Measurements from ENCODE around the gene TMEM95. TPM values are rescaled to one million over a fixed set of nuclear protein-coding genes. Genes with fewer than 3 reads are reported as not detected.

TMEM95 gene, protein sequence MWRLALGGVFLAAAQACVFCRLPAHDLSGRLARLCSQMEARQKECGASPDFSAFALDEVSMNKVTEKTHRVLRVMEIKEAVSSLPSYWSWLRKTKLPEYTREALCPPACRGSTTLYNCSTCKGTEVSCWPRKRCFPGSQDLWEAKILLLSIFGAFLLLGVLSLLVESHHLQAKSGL
- not detected for polyA plus RNA-seq (ENCODE audit: insufficient read length)
- long read RNA-seq, donor 1, result 0 reads
- long read RNA-seq, donor 2, result 0 reads
- long read RNA-seq, donor 3, result 0 reads
- long read RNA-seq, donor 4, result 0 reads
- long read RNA-seq, donor 5, result 0 reads
- long read RNA-seq, donor 6, result 0 reads
- long read RNA-seq, donor 7, result 0 reads
- long read RNA-seq, donor 8, result 0 reads

DNA sequence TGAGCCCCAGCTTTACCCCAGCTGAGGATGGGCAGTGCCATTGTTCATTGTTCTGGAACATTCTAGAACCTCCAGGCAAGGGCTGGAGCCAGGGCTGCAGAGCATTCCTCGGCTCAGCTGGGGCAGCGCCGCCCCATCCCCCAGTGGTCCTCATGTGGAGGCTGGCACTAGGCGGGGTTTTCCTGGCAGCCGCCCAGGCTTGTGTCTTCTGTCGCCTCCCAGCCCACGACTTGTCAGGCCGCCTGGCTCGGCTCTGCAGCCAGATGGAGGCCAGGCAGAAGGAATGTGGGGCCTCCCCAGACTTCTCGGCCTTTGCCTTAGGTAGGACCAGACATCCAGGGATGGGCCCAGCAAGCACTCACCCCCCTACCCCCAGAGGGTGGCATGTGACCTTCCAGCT lies at the start of gene TMEM95:
TSS of gene TMEM95 (plus strand) at position 104 of the 400 bp plus-strand sequence. CDS start at position 153, 49 bp downstream.
- no peak for DNase-seq

DNA sequence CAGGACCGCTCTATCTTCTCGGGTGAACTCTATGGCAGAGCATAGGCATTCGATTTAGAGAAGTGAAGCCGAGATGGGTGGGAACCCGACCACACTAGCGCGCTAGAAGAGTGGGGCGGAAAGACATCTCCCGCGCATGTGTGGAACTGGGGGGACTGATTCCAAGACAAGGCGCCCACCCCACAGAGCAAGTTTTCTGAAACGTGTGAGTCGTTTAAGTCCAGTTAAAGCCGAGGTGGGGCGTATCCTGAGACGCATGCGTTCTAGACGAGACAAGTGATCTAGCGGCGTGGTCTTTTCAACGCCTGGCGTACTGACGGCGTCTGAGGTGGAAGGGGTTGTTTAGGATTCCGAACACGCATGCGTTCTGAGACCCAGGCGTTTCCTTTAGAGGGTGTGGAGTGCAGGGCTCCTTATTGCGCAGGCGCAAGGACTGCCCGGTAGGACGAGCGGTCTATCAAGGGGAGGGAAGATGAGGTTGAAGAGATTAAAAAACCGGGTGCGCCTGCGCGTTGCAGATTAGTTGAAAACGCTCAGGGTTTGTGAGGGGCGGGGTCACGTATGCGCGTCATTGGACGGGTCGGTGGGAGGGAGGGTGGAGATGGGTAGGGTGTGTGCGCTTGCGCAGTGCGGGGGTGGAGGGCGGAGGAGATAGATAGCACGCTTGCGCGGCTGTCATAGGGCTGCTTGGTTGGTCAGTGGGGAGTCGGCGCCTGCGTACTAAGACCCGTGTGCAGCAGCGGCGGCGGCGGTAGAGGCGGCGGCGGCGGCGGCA lies 47.9 kb upstream of the TMEM95 start, which contains the start of gene EIF5A:
TSS of gene EIF5A (plus strand) at position 718 of the 775 bp plus-strand sequence. CDS start 2,008 bp downstream, outside the sequence.
- DNase-seq, result peak; percentile 100

DNA sequence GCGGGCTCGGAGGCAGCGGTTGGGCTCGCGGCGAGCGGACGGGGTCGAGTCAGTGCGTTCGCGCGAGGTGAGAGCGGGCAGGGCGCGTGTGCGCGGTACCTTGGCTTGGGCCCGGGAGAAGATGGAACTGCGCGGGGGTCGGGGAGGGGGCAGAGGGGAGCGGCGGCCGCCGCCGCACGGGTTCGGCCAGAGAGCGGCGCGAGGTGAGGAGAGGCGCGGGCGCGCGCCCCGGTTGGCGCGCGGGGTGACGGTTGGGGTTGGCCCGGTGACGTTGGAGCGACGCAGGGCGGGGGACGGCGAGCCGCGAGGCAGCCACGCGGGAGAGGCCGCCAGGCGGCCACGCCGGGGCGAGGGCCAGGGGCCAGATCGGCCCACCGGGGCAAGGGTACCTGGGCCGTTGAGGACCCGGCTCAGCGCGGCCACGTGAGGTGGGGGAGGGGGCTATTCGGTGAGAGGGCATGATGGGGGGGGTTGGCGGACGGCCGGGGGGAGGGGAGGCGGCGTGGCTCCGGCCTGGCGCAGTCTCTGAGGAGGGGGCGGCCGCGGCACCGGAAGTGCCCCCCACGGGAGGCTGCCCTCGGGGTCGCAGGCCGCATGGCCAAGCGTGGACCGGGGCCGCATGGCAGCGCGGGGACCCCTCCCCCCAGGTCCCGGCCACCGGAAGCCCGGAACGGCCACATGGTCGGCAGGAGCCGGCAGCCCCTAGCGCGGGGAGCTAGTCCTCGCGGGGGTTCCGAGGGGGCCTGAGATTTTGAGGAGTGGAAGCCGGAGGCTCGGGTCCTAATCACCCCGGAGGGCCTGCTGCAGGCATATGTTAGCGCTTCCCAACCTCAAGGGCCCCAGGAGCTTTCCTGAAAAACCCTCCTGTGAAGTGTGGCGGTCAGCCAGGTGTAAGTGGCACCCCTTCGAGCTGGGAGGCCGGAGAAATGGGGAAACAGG lies 47.0 kb upstream of the TMEM95 start:
- DNase-seq, result no peak

DNA sequence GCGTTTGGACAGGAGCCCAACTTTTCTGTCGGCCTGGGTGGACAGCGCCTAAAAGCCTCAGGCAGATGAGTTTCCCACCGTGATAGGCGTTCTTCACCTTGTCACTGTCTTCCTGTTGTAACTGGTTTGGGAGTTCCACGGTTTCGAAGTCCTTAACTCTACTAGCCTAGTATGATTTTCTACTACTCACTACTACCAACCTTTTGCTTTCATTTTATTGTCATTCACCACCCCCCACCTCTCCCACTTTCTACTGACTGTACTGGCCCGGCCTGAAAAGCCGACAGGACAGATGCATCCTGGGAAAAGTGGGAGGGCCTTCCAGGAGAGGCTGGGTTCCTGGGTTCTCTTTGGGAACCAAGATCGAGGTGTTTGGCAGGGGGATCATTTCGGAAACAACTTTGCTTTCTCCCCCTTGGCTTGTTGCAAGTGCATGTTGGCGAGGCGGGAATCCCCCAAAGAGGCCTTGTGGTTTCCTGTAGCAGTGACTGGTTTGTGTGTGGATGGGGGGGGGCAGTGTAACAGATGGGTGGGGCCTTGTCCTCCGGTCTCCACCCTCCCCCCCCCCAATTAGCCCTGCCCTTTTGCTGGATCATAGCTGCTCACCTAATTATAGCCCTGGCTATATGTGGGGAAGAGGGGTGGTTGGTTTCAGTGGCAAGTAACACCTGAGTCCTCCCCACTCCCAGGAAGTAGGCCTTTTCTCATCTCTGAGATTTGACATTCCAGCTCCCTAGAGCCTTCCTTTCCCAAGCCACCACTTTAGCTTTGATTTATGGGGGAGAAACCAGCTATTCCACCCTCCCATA lies 46.1 kb upstream of the TMEM95 start:
- DNase-seq, result no peak

DNA sequence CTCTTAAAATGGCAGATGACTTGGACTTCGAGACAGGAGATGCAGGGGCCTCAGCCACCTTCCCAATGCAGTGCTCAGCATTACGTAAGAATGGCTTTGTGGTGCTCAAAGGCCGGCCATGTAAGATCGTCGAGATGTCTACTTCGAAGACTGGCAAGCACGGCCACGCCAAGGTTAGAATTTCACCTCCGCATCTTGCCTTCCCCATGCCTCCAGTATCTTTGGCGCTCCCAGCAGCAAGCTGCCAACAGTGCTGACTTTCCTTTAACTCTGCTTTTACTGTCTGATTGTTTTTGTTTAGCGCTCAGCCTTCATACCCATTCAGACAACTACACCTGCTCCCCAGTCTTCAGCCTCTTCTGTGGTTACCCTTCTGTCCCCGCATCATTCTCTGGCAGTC lies 45.3 kb upstream of the TMEM95 start:
- no peak for DNase-seq

DNA sequence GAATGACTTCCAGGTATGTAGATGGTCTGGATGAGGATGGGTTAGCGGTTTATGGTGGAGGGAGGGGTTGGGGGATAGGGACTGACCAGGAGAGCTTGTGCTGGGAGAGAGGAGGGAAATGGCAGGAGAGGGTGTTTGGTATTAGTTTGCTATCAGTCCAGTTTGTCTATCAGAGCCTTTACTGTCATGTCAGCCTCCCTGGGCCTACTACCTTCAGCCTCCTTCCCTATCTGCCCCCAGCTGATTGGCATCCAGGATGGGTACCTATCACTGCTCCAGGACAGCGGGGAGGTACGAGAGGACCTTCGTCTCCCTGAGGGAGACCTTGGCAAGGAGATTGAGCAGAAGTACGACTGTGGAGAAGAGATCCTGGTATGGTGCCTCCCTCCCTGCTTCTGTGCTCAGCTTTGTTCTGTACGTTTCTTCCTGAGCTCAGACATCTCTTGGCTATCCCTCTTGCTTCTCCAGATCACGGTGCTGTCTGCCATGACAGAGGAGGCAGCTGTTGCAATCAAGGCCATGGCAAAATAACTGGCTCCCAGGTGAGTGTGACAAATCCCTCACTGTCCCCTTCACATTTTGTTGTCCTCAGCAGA lies 43.7 kb upstream of the TMEM95 start:
- no peak for DNase-seq

DNA sequence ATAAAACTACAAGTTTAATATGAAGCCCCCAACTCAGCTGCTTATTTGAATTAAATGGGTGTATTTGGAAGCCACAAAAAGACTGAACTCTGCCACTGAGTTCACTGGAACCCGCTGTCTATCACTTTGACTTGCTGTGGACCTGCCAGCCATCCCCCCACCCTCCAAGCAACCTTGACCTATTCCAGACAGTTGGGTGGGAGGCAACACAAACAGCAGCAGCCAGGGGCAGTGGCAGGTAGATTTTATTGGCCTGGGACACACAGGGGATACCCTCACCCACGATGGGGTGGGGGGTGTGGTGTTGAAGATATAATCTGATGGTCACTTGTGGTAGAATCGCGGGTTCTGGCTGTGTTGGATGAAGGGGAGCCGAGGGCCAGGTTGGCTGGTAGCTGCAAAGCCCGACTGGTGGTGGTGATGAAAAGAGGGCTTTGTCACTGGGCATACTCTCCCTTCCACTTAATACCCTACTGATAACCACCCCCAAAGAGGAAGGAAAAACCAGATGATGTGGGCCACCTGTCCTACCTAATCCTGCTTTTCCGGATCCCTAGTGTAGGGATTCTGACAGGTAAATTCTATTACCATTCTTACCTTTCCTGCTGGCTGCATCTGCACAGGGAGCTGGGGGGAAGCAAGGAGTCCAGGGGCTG lies 42.4 kb upstream of the TMEM95 start:
- DNase-seq, result no peak

DNA sequence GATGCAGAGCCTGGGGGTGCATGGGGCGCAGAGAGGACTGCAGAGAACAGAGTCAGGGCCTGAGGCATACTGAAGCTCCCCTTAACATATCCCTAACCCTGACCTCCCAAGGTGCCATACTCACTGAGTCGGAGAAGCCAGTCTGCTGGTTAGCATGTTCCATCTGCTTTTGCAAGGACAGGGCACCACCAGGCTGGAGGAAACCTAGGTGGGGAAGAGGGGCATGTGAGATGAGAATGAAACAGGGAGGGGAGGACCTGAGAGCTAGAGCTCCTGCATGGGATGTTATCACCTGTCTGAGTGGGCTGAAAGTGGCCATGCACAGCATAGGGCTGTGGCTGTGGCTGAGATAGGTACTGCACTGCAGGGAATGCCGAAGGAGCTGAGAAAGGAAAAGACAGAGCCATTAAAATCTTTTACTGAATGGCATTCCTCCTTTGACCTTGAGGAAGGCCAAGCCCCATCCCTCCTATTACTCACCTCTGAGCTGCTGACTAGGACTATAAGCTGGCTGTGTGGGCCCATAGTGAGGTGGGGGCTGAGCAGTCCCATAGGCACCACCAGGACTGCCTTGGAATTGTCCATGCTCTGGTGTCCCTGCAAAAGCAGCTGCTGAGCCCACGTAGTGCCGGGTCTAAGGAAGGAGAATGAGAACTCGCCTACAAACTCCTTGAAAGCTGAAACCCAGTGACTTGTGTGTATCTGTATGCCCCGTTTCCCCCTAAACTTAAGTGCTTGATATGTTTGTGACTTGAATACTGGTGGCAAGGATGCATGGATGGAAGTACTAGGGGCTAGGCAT lies 41.7 kb upstream of the TMEM95 start:
- no peak for DNase-seq

DNA sequence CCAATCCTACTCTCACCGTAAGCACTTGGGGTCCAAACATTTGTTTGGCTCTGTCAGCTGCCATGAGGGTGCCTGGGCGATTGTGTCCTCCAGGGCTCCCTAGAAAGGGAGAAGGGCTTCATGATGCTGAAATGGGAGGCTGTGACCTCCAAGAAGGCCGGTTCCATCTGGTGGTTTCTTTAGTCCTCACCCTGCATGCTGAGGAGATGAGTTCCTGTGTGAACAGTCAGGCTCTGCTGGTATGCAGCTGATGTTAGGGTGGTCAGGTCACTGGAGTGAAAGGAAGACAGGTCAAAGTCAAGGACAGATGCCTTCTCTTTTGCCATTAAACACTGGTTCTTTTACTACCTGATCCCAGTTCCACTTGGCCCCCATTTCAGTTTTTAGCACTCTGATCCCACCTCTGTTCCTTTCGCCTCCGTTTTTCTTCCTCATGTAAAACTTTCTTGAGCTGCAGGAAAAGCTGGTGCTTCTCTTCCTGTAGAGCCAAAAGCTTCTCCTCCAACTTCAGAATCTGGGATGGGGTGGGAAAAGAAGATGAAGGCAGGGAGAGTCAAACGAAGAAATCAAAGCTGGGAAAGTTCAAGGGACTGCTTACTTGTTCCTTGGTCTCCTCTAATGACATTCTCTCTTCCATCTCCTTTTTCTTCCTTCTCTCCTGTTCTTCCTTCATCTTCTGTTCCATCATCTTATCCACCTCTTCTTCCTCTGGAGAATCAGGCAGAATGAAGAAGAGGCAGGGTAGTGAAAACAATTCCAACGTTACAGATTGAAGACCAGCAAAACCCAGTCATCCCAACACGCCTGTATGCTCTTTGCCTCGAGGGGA lies 40.9 kb upstream of the TMEM95 start:
- DNase-seq, result no peak

DNA sequence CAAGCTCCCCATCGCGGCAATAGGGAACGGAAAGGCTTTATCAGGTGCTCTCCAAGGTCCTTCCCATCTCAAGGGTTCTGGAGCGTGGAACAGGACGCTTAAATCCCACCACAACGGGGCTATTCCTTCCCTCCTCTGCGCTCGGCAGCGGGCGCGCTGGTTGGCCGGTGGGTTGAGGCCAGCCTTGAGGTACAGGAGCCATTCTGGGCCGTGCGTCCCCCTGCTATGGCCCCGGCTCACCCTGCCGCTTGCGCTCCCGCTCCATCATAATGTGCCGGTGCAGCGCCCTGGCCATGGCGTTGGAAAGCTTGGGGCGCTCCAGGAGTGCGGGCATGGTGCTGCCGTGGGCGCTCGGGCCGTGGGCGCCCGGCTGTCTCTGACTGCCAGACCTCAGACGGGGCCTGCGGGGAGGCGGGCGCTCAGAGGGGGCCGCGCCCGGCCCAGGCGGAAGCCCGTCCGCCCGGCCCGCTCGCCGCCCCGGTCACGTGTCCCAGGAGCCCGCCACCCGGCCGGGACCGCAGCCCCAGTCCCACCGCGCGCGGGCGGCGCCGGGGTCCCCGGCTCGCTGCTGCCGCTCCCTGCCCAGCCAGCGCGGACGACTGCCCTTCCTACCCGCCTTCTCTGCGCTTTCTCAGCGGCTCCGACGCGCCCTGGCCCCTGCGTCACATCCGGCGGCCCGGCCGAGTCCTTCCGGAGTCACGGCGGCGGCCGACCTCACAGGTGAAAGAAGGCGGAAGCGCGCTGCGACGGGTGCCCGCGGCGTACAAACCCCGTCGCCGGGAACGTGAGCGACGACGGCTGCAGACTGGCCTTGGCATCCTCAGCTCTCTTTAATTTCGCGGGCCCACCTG lies 40.0 kb upstream of the TMEM95 start, which contains the start of gene GPS2:
TSS of gene GPS2 (minus strand) at position 642 of the 851 bp plus-strand sequence. CDS start at position 334, 308 bp downstream.
- DNase-seq, result peak; percentile 86

DNA sequence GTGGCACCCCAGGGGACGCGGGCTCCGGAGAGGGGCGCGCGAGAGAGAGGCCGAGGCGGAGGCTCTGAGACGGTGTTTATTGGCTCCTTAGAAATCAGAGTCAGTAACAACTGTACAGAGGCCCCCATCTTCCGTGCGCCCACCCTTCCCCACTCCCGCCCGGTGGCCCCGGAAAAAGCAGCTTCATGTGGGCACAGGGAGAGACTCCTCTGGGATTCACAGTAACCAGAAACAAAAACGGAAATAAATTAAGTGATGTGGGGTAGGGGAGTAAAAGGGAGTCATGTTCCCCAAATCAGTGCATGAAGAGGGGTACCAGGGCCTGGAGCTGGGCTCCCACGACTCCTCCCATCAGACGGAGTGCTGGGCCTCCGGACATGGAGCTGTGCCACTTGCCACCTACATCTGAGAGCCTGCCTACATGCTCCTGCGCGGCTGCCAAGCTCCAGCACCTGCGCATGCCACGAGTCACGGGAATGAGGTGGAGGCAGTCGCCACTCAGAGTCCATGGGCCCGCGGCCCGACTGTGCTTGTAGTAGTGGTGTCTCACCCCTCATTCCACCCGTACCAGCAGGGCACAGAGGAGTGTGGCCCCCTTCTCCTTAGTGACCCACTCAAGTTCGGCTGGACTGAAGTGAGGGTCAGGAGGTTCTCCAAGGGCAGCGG lies 39.3 kb upstream of the TMEM95 start:
- DNase-seq, result no peak

DNA sequence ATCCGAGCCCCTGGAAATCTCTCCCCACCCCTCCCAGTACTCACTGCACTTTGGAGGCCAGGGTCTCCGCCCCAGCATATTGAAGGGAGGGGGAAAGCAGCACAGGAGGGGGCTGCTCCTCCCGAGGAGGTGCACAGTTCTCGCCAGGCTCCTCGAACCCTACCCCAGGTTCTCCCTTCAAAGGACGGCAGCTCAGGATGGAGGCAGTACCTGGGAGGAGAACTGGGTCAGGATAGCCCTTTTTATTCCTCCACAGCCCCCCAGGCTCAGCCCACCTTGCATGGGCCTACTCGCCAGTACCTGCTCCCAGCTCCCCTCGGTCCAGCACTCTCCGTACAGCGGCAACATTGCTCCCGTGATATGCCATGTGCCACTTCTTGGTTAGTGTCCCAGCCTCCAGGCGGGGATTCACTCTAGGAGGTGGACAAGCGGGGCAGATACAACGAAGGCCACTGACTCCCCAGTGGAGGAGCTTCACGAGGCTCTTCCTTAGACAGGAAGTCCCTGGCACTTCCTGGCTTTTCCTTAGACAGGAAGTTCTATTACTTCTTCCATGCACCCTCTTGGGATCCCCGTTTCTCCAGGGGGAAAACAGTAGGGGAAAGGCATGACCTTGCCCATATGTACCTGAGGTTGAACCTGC lies 37.7 kb upstream of the TMEM95 start:
- no peak for DNase-seq

DNA sequence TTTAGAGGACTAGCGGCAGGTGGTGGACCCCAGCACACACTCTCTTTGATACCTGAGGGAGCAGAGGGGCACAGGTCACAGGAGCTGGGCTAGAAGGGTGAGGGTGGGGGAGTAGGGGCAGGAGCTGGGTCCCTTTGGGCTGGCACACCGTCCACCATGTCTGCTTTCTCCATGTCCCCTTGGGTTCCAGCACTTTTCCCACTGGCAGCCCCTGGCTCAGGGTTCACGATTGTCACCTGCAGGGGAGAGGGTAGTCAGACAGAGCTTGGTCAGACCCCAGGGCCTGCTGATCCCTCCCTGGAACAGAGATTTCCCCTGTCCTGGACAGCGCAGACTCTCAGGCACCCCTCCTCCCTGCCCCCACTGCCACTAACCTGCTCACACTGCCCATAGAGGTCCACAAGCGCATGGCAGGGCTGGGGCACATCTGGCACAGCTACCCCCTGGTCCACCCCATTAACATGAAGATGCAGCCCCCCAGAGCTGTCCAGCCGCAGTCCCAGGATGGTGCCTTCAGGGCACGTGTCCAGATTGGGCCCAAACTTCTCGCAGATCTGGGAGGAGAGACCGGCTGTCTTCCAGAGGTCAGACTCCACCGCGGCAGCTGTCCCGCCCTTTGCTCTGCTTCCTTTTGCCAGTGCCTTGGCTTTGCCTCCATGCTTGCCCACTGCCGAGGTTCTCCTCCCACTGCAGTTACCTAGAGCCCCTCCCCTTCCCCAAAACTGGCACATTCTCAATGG lies 36.7 kb upstream of the TMEM95 start:
- DNase-seq, result no peak

DNA sequence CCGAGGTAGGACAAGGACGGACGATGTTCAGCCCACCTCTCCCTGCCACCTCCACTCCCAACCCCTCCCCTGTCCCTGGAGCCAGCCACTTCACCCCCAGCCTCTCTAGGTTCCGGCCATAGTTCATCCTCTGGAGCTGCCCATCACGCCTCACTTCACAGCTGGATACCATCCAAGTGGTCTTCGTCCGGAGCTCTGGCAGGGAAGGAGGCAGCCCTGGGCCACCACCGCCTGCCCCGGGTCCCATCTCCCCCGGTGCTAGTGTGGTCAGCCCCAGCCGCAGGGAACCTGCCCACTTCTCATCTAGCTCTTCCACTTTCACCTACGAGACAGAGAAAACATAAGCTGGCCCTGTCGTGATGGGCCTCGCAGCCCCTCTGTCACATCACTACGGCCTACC lies 33.5 kb upstream of the TMEM95 start:
- DNase-seq, result no peak

DNA sequence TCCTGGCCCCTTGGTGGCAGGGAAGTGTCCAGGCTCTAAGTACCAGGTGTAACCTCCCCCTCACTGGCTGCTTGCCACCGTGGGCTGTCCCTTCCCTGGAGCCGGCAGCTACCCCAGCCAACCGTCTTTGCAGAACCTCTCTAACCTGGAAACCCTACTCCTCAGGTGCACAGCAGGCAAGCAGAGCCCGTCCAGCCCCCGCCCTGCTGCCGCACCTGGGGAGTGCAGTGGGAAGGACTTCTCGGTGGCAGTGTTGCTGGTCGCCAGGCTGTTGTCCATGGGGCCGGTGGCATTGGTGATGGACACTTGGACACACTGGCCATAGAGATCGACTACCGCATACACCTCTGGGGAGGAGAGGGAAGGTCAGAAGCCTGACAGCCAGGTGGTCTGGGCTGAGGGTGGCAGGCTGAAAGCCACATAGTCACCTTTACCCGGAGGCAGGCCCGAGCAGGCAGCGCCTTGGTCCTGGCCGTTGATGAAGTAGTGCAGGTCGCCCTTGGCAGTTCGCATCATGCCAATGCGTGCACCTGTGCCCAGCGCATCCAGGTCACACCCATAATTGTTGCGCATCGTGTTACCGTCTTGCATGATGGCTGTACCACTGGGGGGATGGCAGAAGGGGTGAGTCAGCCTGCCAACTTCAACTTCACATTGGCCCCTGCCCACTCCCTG lies 32.3 kb upstream of the TMEM95 start:
- DNase-seq, result no peak
